ENCODE data around the gene GLTPD2.

Gene GLTPD2

DNA sequence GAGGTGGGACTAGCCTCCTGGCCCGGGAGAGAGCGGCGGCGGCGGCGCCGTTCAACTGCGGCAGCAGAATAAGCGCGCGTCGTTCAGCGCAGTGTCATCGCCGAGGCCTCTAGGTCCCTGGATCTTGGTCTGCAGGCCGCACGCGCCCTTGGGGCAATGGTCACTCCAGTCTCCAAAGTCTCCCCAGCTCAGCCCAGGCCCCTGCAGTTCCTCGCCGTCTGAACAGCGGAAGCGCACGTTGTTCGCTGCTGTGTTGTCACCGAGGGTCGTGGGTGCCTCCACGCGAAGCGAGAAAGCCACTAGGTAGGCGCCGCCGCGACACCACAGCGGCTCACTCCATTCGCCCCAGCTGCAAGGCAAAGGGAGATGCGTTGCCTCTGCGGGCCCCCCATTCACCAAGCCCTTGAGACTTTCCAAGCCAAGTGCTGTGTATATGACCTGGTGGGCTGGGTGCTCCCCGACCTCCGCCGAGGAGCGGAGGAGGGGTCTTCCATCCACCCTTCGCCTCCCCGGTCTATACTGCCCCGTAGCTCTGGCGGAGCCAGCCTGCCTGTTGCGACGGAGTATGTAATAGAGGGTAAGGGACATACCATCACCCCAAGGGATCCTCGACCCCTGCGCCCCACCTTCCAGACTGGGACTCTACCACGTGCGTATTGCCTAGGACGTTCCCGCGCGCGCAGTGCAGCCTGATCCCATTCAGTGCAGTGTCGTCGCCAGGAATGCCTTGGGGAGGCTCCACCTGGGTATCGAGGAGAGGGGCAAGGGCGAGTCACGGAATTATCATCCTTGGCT, 3.3 kb upstream of the GLTPD2 start:
- FAIRE-seq (no peak), DNase-seq (ENCODE audit: insufficient read length, low spot score) (no peak)
- TF ChIP-seq, protein P1, sequence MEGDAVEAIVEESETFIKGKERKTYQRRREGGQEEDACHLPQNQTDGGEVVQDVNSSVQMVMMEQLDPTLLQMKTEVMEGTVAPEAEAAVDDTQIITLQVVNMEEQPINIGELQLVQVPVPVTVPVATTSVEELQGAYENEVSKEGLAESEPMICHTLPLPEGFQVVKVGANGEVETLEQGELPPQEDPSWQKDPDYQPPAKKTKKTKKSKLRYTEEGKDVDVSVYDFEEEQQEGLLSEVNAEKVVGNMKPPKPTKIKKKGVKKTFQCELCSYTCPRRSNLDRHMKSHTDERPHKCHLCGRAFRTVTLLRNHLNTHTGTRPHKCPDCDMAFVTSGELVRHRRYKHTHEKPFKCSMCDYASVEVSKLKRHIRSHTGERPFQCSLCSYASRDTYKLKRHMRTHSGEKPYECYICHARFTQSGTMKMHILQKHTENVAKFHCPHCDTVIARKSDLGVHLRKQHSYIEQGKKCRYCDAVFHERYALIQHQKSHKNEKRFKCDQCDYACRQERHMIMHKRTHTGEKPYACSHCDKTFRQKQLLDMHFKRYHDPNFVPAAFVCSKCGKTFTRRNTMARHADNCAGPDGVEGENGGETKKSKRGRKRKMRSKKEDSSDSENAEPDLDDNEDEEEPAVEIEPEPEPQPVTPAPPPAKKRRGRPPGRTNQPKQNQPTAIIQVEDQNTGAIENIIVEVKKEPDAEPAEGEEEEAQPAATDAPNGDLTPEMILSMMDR (IDR thresholded peaks at IDR 0.05; ENCODE audit: insufficient read depth, missing control alignments), result no peak

DNA sequence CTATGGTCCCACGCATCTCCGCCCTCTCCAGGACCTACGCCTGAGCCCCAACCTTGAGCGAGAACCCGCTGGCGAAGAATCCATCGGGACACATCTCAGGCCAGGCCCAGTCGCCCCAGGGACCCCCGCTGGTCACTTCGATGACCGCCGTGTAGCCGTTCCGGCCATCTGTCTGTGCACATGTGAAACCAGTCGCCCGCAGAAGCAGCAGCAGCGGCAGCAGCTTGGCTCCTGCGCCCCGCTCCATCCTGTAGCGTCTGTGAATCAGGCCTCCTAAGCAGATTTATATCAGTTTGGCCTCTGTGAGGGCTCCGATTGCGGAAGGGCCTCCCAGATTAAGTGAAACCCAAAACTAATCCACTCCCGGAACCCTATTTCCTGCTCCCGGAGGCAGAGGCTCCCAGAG, 2.7 kb upstream of the GLTPD2 start, which contains the start of gene VMO1:
VMO1 (minus strand) TSS at position 259 of the 406 bp plus-strand sequence; CDS start at position 247, 12 bp downstream.
- DNase-seq (ENCODE audit: insufficient read length, low spot score) (no peak), FAIRE-seq (no peak)
- TF ChIP-seq, protein P1 (IDR thresholded peaks at IDR 0.05; ENCODE audit: insufficient read depth, missing control alignments), result no peak

DNA sequence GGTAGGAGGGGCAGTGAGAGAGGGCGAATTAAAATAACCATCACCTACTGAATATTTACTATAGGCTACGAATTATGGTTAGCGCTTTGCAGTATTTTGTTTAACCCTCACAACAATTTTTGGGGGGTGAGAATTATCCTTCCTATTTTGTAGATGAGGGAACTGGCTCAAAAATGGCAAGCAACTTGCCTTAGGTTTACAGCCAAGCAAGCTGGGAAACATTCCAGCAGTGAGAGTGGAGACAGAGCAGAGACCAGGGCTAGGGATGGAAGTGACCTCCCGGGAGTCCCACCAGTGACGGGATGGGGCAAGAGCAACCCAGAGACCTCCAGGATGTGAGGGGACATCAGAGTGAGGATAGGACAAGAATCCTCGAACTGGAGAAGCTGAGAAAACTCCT, 2.2 kb upstream of the GLTPD2 start:
- no peak for DNase-seq (ENCODE audit: insufficient read length, low spot score)
- TF ChIP-seq, protein P1 (IDR thresholded peaks at IDR 0.05; ENCODE audit: insufficient read depth, missing control alignments), result no peak
- no peak for FAIRE-seq

DNA sequence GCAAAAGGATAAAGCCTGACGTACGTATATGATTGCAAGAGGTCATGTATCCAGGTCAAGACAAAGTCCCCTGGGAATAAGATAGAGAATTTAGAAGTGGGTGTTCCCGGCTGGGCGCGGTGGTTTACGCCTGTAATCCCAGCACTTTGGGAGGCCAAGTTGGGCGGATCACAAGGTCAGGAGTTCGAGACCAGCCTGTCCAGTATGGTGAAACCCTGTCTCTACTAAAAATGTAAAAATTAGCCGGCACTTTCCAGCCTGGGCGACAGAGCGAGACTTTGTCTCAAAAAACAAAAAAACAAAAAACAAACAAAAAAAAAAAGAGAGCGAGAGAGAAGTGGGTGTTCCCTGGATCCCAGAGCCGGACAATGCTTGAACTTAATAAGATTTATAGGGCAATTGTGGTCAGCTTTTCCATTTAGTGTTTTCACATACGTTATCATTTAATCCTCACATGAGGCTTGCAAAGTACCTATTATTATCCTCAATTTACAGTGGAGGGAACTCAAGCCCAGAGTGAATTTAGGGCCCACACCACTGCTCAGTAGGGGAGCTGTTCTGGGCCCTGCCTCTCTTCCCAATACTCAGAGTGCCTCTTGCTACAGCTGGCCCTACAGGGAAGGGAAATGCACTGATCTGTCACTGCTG, 481 bp upstream of the GLTPD2 start:
- no peak for FAIRE-seq
- TF ChIP-seq, protein P1 (IDR thresholded peaks at IDR 0.05; ENCODE audit: insufficient read depth, missing control alignments), result no peak
- DNase-seq (ENCODE audit: insufficient read length, low spot score), result no peak

DNA sequence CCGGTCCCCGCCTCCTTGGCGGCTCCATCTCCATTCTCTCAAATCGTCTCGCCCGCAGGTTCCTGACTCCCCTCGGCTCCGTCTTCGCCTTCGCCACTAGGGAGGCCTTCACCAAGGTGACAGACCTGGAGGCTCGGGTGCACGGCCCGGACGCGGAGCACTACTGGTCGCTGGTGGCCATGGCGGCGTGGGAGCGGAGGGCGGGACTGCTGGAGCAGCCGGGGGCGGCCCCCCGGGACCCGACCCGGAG, 862 bp downstream of the GLTPD2 start:
- TF ChIP-seq, protein P1 (IDR thresholded peaks at IDR 0.05; ENCODE audit: insufficient read depth, missing control alignments), result no peak
- FAIRE-seq, result no peak

DNA sequence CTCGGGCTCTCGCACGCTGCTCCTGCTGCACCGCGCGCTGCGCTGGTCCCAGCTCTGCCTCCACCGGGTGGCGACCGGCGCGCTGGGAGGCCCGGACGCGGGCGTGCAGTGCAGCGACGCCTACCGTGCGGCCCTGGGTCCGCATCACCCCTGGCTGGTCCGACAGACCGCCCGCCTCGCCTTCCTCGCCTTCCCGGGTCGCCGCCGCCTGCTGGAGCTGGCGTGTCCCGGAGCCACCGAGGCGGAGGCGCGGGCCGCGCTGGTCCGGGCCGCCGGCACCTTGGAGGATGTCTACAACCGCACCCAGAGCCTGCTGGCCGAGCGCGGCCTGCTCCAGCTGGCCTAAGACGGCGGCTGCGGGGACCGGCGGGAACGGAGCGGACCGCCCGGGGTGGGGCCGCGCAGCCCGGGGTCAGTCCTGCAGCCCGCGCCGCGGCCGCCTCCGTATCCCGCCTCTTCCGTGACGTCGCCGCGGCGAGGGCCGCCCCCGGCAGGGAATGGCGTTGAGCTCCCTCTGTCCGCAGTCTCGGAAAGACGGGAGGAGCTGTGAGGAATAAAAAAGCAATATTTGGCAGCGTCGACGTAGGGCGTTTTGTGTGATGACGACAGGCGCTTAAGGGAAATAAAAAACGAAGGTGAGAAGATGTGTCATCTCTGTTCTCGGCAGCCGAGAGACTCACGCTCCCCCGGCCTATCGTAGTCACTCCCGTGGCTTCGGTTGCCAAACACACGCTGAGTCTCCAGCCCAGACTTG, 1.4 kb downstream of the GLTPD2 start:
- TF ChIP-seq, protein P1 (IDR thresholded peaks at IDR 0.05; ENCODE audit: insufficient read depth, missing control alignments), result peak; percentile 35
- FAIRE-seq (no peak), DNase-seq (ENCODE audit: insufficient read length, low spot score) (peak; percentile 91)

More for the DNA sequence above, 862 bp downstream of the GLTPD2 start:
- no peak for DNase-seq (ENCODE audit: insufficient read length, low spot score)

Data from D721Med (cell line).